Measurements from ENCODE around the gene SKOR1. TPM values are rescaled to one million over a fixed set of nuclear protein-coding genes. Genes with fewer than 3 reads are reported as not detected.
A peak's percentile ranks its signal among the peaks of the same experiment; 100 is the strongest.

Gene SKOR1
- total RNA-seq, 6 experiments from 2014 or later: 0.05 to 0.21 (median 0.09) TPM; not detected in 1

- Histone ChIP-seq H3K4me3 (no peak overlapping the region), H3K27ac (no peak overlapping the region), H3K36me3 (no peaks in the 10 kb centered on the region), H3K9me3 (no peaks in the 10 kb centered on the region), H3K27me3 (no peaks in the 10 kb centered on the region), H3K4me1 (no peaks in the 10 kb centered on the region)
- WGBS (ENCODE audit: insufficient coverage, low coverage, low lambda C conversion rate, missing lambda C conversion rate): 56% methylated on average over 3 of the region's 3 CpGs
- ATAC-seq: peak in 1 of 4 donors; percentile 46
- intact Hi-C loops (cut with DNase I): no loop called here
- TF ChIP-seq POLR2A (IDR thresholded peaks at IDR 0.05): no peak
- TF ChIP-seq CTCF (IDR thresholded peaks at IDR 0.05): no peak
- DNase-seq: peak in 2 of 3 donors; percentile 51 to 59
Observed at GRCh38 chr15:67880651-67881182, 55.4 kb downstream of the SKOR1 start.

GRCh38 chr15:67882487-67883233 is 57.4 kb downstream of the SKOR1 start:
- H3K4me3 ChIP-seq: no peak overlapping the region
- intact Hi-C loops (cut with DNase I): no loop called here
- H3K27me3 ChIP-seq: no peaks in the 10 kb centered on the region
- H3K36me3 ChIP-seq: no peaks in the 10 kb centered on the region
- DNase-seq (no peak), ATAC-seq (peak in 1 of 4 donors; percentile 22)
- no peak overlapping the region for H3K27ac ChIP-seq
- TF ChIP-seq POLR2A (IDR thresholded peaks at IDR 0.05) (no peak), CTCF (IDR thresholded peaks at IDR 0.05) (no peak)
- no peaks in the 10 kb centered on the region for H3K9me3 ChIP-seq
- H3K4me1 ChIP-seq: no peaks in the 10 kb centered on the region
- 48% methylated on average over 6 of the region's 8 CpGs for WGBS (ENCODE audit: insufficient coverage, low coverage, low lambda C conversion rate, missing lambda C conversion rate)

- Histone ChIP-seq H3K4me1 (no peaks in the 10 kb centered on the region), H3K9me3 (no peaks in the 10 kb centered on the region), H3K36me3 (no peaks in the 10 kb centered on the region), H3K4me3 (no peak overlapping the region), H3K27me3 (no peaks in the 10 kb centered on the region), H3K27ac (peak overlapping the region in 1 of 3 donors; percentile 91)
- no peak for TF ChIP-seq POLR2A (IDR thresholded peaks at IDR 0.05)
- no peak for TF ChIP-seq CTCF (IDR thresholded peaks at IDR 0.05)
- intact Hi-C loops (cut with DNase I): no loop called here
- DNase-seq (no peak), ATAC-seq (no peak)
- 82% methylated on average over 4 of the region's 10 CpGs for WGBS (ENCODE audit: insufficient coverage, low coverage, low lambda C conversion rate, missing lambda C conversion rate)
Observed at GRCh38 chr15:67883234-67883773, 58.0 kb downstream of the SKOR1 start.

- Histone ChIP-seq H3K36me3 (no peaks in the 10 kb centered on the region), H3K4me1 (no peaks in the 10 kb centered on the region), H3K9me3 (no peaks in the 10 kb centered on the region), H3K4me3 (peak overlapping the region; percentile 41 to 53 (median 49)), H3K27me3 (no peaks in the 10 kb centered on the region), H3K27ac (peak overlapping the region; percentile 58 to 91 (median 87))
- WGBS (ENCODE audit: insufficient coverage, low coverage, low lambda C conversion rate, missing lambda C conversion rate): 70% methylated on average over 6 of the region's 6 CpGs
- TF ChIP-seq CTCF (IDR thresholded peaks at IDR 0.05): no peak
- TF ChIP-seq POLR2A (IDR thresholded peaks at IDR 0.05): no peak
- intact Hi-C loops (cut with DNase I): no loop called here
- DNase-seq (no peak), ATAC-seq (no peak)
Observed at GRCh38 chr15:67884009-67884408, 58.7 kb downstream of the SKOR1 start.

Small RNAs within 50 kb of the gene (small RNA-seq; reads per million reads assigned to genes)
- gene RNU6-1: 0 reads per million in 2 experiments

Other genes with a start within 250 kb of the SKOR1 start
- gene RNU6-1, start 14.5 kb downstream of the SKOR1 start, total RNA-seq: not detected
- gene PIAS1, start 228.8 kb downstream of the SKOR1 start, total RNA-seq: 10 to 100 TPM in 5 of 6 experiments, 1 to 10 TPM in 1; 8.1 to 17.3 (median 13.1) TPM